NCI-H1436 (cell line): ENCODE results near the gene ACTMAP.
A peak's percentile ranks its signal among the peaks of the same experiment; 100 is the strongest.

Source experiments
- DNase-seq: peaks from one replicate; lab custom pipeline; 2025; lab: John Stamatoyannopoulos, UW

ACTMAP gene

GRCh38 chr19:40717880-40718773, 32.1 kb downstream of the ACTMAP start:
- no peak for DNase-seq

DNA sequence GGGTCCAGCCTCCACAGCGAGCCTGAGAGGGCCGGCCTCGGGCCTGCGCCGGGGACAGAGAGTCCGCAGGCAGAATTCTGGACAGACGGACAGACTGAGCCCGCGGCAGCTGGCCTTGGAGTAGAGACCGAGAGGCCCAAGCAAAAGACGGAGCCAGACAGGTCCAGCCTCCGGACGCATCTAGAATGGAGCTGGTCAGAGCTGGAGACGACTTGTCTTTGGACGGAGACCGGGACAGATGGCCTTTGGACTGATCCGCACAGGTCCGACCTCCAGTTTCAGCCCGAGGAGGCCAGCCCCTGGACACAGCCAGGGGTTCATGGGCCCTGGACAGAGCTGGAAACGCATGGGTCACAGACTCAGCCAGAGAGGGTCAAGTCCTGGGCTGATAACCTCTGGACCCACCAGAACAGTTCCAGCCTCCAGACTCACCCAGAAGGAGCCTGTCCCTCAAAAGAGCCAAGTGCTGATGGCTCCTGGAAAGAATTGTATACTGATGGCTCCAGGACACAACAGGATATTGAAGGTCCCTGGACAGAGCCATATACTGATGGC, 32.9 kb downstream of the ACTMAP start:
- DNase-seq = no peak

DNA sequence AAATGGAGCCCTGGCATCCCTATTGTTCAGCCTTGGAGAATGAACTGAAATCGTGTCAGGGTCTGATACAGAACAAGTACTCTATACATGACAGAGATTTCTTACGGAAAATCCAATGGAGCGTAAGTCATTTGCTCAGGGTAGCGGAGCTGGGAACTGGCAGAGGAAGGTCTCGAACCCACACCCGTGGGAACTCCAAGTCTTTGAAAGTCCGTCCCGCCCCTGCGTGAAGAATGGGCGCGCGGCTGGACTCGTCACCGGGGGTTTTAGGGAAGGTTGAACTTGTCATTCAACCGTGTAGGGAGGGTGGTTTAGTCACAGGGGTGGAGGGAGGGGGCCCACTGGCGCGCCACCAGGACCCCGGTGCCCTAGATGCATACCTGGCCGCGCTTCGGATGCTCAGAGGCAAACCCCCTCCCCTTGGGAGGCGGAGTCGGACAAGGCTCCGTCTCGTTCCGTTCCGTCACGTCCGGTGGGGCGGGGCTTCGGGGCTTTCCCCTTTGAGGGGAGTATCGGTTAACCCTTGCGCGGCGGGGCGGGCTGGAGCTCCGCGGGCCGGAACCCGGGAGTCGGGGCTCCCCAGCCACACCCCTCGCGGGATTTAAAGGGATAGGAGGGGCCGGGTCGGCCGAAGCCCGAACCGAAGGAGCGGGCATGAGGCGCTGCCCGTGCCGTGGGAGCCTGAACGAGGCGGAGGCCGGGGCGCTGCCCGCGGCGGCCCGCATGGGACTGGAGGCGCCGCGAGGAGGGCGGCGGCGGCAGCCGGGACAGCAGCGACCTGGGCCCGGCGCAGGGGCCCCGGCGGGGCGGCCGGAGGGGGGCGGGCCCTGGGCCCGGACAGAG, 33.6 kb downstream of the ACTMAP start, which contains the start of the genes COQ8B and ITPKC:
Gene COQ8B, minus strand, starts transcription at position 405 of the 843 bp plus-strand sequence. CDS start 2,254 bp downstream, outside the sequence.
Gene ITPKC, plus strand, starts transcription at position 631 of the 843 bp plus-strand sequence. Its CDS starts 24 bp downstream, at position 655.
- peak; percentile 99 for DNase-seq

GRCh38 chr19:40716031-40716481, 34.2 kb downstream of the ACTMAP start:
- DNase-seq = no peak

DNA sequence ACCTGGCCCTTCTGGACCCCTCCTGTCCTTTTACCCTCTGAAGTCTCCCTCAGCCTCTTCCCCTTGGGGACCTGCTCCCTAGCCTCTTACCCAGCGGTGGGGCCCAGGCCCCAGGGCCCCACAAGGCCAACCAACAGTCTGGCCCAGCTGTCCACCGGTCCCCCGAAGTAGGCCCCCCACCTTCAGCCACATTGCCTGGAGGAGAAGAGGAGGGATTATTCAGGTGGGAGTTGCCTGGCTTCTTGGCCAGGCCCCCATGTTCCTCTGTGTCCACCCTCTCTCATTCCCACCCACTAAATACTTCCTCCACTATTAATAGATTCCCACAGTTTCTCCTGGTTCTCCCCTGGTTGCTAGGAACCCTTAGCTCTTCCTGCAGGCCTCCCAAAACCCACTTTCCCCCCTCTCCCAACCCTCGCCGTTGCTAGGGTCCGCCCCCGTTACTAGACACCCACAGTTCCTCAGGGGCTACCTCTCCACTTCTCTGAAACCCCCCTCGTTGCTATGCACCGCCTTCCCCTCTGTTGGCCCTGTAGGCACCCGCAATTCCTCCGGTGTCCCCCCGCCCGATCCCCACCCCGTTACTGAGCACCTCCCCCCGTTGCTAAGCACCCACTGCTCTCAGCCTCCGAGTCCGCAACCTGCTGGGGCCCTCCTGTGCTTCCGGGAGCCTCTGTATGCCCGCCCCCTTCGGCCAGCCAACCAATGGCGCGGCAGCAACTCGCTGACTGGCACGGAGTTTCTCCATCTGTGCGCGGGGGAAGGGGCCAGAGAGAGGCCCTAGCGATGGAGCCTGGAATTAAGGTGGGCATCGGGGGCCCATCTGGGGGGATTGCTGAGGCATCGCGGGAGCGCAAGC, 35.6 kb downstream of the ACTMAP start:
- DNase-seq = peak; percentile 95

DNA sequence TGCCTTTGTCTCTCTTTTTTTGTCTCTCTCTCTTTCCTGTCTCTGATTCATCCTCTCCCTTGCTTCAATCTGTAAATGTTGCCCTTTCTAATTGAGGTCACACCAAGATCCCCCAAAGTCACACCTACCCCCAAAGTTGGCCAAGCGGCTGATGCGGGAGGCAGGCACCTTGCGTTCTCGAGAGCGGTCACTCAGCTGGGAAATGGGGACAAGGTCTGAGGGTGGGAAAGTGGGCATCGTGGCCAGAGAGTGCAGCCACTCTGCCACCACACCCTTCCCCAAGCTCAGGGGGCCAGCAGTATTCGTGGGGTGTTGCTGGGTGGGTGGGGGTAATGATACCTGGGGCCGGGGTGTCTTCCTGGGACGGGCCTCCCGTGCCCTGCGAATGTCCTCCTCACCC, 36.3 kb downstream of the ACTMAP start:
- no peak for DNase-seq

- DNase-seq = no peak
These were observed 40.5 kb downstream of the ACTMAP start for GRCh38 chr19:40709817-40710216.

DNA sequence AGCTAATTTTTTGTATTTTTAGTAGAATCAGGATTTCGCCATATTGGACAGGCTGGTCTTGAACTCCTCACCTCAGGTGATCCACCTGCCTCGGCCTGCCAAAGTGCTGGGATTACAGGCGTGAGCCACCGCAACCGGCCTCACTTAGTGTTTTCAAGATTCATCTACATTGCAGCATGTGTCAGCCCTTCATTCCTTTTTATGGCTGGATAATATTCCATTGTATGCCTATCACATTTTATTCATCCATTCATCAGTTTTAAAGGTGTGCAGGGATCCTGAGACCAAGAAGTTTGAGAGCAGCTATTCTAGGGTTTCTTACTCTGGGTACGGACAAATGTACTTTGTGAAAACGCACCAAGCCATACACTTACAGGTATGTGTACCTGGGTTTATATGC, 42.7 kb downstream of the ACTMAP start:
- no peak for DNase-seq

GRCh38 chr19:40705950-40706619, 44.2 kb downstream of the ACTMAP start:
- DNase-seq = no peak

GRCh38 chr19:40705362-40705651, 45.0 kb downstream of the ACTMAP start:
- no peak for DNase-seq

- DNase-seq = no peak
These were observed 45.6 kb downstream of the ACTMAP start for GRCh38 chr19:40704491-40705361.

GRCh38 chr19:40703029-40703755, 47.1 kb downstream of the ACTMAP start:
- DNase-seq = no peak

GRCh38 chr19:40702337-40703012, 47.8 kb downstream of the ACTMAP start:
- DNase-seq = no peak

DNA sequence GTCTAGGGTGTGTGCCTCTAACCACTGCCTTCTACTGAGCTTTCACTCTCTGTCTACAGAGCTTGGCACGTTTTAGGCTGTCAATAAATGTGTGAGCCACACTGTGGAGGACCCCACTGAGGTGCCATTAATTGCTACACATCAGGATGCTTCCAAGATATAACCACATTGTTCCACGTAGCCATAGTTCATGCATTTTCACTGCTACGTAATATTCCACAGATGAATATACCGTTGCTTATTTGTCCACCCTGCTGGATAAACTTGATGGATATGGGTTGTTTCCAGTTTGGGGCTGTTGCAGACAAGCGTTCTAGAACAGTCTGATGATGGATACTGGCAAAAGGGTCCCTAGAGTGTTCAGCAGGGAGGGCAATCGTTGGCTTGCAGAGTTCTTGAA, 48.5 kb downstream of the ACTMAP start:
- no peak for DNase-seq

DNA sequence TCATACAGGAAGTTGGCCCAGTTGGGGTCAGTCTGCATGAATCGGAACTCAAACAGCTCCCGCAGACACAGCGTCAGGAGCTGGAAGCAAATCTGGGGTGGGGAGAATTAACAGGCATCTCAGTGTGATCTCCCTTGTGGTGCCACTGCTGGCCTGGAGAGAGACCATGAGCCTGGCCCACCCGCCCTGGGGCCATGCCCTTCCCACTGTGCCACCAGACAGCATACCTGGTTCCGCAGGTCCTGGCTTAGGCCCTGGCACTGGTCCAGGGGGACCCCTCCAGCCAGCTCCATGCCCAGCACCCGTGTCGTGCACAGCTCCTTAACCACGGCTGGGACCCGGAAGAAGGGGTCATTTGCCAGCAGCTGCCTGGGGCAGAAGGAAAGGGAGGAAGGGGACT, 50.2 kb downstream of the ACTMAP start:
- DNase-seq = no peak

DNA sequence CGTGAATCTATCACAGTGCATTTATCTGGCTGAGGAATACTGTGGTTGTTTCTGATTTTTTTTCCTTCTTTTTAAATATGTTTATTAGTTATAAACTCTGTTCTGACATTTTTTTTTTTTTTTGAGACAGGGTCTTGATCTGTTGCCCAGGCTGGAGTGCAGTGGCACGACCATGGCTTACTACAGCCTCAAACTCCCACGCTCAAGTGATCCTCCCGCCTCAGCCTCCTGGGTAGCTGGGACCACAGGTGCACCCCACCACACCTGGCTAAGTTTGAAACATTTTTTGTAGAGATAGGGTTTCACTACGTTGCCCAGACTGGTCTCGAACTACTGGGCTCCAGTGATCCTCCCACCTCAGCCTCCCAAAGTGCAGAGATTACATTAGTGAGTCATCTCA, 53.3 kb downstream of the ACTMAP start:
- DNase-seq = no peak

DNA sequence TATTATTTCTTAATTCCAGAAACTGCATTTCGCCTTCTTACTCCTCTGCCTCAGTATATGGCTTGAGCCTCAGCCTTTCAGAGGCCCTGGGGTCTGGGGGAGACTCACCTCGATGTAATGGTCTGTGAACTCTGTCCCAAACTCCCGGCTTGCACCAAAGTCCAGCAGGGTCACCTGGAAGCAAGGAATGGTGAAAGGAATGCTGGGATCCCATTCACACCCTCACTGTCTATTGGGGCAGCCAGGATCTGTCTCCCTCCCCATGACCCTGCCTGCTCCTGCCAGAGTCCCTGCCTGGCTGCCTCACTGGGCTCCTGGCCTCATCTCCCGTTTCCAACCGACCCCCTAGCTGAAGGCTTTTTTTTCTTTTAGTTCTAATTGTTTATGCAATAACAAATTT, 54.4 kb downstream of the ACTMAP start:
- DNase-seq = no peak

DNA sequence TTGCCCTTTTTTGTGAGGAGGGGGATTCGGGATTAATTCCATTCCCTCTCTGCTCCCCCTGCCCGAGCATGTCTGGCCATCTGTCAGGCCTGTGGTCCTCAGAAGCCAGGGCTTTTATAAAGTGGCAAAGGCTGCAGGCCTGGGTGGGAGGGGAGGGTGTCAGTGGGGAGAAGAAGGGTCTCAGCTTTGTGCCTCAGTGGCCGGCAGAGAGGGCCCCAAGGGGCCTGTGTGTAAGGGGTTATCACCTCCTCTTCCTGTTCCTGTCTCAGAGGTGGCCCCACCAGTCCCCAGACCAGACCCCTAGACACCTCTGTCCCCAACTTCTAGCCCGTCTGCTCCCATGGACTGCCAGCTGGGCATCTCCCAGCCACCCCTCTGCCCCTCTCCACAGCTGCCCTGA, 56.4 kb downstream of the ACTMAP start:
- DNase-seq = no peak
